ENCODE results near the gene DIS3L2.

DIS3L2 gene

GRCh38 chr2:232238596-232238995, 277.1 kb downstream of the DIS3L2 start:
- no peak for DNase-seq

- no peak for DNase-seq
Measured at GRCh38 chr2:232239951-232240681, 278.6 kb downstream of the DIS3L2 start.

GRCh38 chr2:232240906-232241305, 279.4 kb downstream of the DIS3L2 start:
- DNase-seq: no peak

GRCh38 chr2:232242316-232242715, 280.8 kb downstream of the DIS3L2 start:
- DNase-seq: no peak

- no peak for DNase-seq
Measured at GRCh38 chr2:232245111-232245510, 283.6 kb downstream of the DIS3L2 start.

- no peak for DNase-seq
Measured at GRCh38 chr2:232246245-232246644, 284.7 kb downstream of the DIS3L2 start.

GRCh38 chr2:232249096-232249495, 287.6 kb downstream of the DIS3L2 start:
- DNase-seq: no peak

GRCh38 chr2:232250246-232251175, 289.0 kb downstream of the DIS3L2 start:
- DNase-seq: no peak

GRCh38 chr2:232255033-232255432, 293.5 kb downstream of the DIS3L2 start:
- no peak for DNase-seq

- DNase-seq: no peak
Measured at GRCh38 chr2:232260075-232260474, 298.6 kb downstream of the DIS3L2 start.

- DNase-seq: no peak
Measured at GRCh38 chr2:232261776-232262175, 300.3 kb downstream of the DIS3L2 start.

- no peak for DNase-seq
Measured at GRCh38 chr2:232263295-232263694, 301.8 kb downstream of the DIS3L2 start.

- no peak for DNase-seq
Measured at GRCh38 chr2:232264081-232264480, 302.6 kb downstream of the DIS3L2 start.

- DNase-seq: no peak
Measured at GRCh38 chr2:232265329-232265728, 303.8 kb downstream of the DIS3L2 start.

GRCh38 chr2:232268636-232269165, 307.2 kb downstream of the DIS3L2 start:
- no peak for DNase-seq

- DNase-seq: no peak
Measured at GRCh38 chr2:232269867-232270266, 308.4 kb downstream of the DIS3L2 start.

GRCh38 chr2:232273903-232274643, 312.6 kb downstream of the DIS3L2 start:
- no peak for DNase-seq

- DNase-seq: no peak
Measured at GRCh38 chr2:232275670-232276069, 314.2 kb downstream of the DIS3L2 start.

GRCh38 chr2:232276084-232276732, 314.7 kb downstream of the DIS3L2 start:
- DNase-seq: peak; percentile 30

- DNase-seq: peak; percentile 44
Measured at GRCh38 chr2:232276733-232277313, 315.3 kb downstream of the DIS3L2 start.

- no peak for DNase-seq
Measured at GRCh38 chr2:232278534-232278933, 317.0 kb downstream of the DIS3L2 start.

- no peak for DNase-seq
Measured at GRCh38 chr2:232280341-232280740, 318.8 kb downstream of the DIS3L2 start.
